Endothelial cell of umbilical vein (primary cell): ENCODE data around the gene NGEF. TPM values are rescaled to one million over a fixed set of nuclear protein-coding genes. Genes with fewer than 3 reads are reported as not detected.

ENCODE experiments used
- BruUV-seq: library from RNA; stranded (reverse); fragments of 400-500 nt; replicated peaks from 2 replicates; lab custom pipeline; 2021; lab: Mats Ljungman, UMichigan
- CTCF ChIA-PET: fragments of 300-600, 350-600 bp; sonication (Branson Sonifier 250); formaldehyde crosslinking; loops from one replicate; lab custom pipeline; 2021; ENCODE audit warnings: antibody characterized with exemption, inconsistent platforms; lab: Charles Lee
- POLR2A ChIA-PET: fragments of 300-600, 350-600 bp; sonication (Branson Sonifier 250); formaldehyde crosslinking; loops from one replicate; lab custom pipeline; 2021; ENCODE audit warnings: antibody characterized with exemption, inconsistent platforms; lab: Charles Lee
- DNase-seq: peaks from one replicate; pipeline ENCODE4 v3.0.0-alpha.2; 2011; ENCODE audit warnings: low read depth, low spot score
- FAIRE-seq: peaks from 2 replicates; lab custom pipeline; 2011; peaks lifted over from hg19 to GRCh38; lab: Jason Lieb, UNC
- H2AFZ ChIP-seq: 2 replicates; pipeline ENCODE4 v1.6.0; 2012; ENCODE audit warnings: low read depth, low read length, control low read depth, inconsistent platforms
- H3K27ac ChIP-seq: 2 replicates; pipeline ENCODE4 v1.5.1; 2011; ENCODE audit warnings: low read depth, mild to moderate bottlenecking, control low read depth, low read length, moderate library complexity; ENCODE audit not compliant: insufficient read depth
- H3K27me3 ChIP-seq, 2 experiments: 2 replicates each; pipeline versions ENCODE4 v1.6.0 to v1.6.1; 2011; ENCODE audit warnings: low read length in 2 of 2, mixed read lengths in 1 of 2; ENCODE audit not compliant: control insufficient read depth in 2 of 2, insufficient read depth in 2 of 2
- H3K36me3 ChIP-seq, 2 experiments: 2 replicates in 1 of 2; 3 replicates in 1 of 2; pipeline ENCODE4 v1.5.1; 2011; ENCODE audit warnings: low read length in 2 of 2, mild to moderate bottlenecking in 1 of 2, moderate library complexity in 1 of 2; ENCODE audit not compliant: control insufficient read depth in 2 of 2, insufficient read depth in 2 of 2; ENCODE audit errors: extremely low read depth in 1 of 2
- H3K4me1 ChIP-seq: 3 replicates; pipeline ENCODE4 v1.5.1; 2011; ENCODE audit warnings: mild to moderate bottlenecking, low read length; ENCODE audit not compliant: control insufficient read depth, insufficient read depth; ENCODE audit errors: extremely low read depth
- H3K4me2 ChIP-seq: 2 replicates; pipeline ENCODE4 v1.6.1; 2011; ENCODE audit warnings: low read length, control low read depth, mixed read lengths; ENCODE audit not compliant: insufficient read depth
- H3K4me3 ChIP-seq, 3 experiments: fragments of 200-600 bp in 1 of 3; sonication (generic), shearing (Covaris generic) in 1 of 3; replicated peaks in 1 of 3; 2 replicates each; pipeline ENCODE4 v1.5.1; 2011 to 2016; ENCODE audit warnings: control low read depth in 3 of 3, low read length in 3 of 3, mild to moderate bottlenecking in 2 of 3, inconsistent platforms in 1 of 3, low read depth in 1 of 3, moderate library complexity in 1 of 3; ENCODE audit not compliant: insufficient read depth in 1 of 3
- H3K79me2 ChIP-seq: 2 replicates; pipeline ENCODE4 v1.6.0; 2012; ENCODE audit warnings: low read length, inconsistent platforms; ENCODE audit not compliant: control insufficient read depth, insufficient read depth
- H3K9ac ChIP-seq: replicated peaks from 2 replicates; pipeline ENCODE3; 2011; ENCODE audit warnings: low read length, control low read depth; ENCODE audit not compliant: insufficient read depth; ENCODE audit errors: extremely low read depth
- H3K9me1 ChIP-seq: replicated peaks from 3 replicates; pipeline ENCODE4 v1.6.0; 2011; ENCODE audit warnings: mild to moderate bottlenecking, low read length; ENCODE audit not compliant: control insufficient read depth, insufficient read depth; ENCODE audit errors: extremely low read depth
- H3K9me3 ChIP-seq: replicated peaks from 2 replicates; pipeline ENCODE4 v1.5.1; 2012; ENCODE audit warnings: low read length, inconsistent platforms; ENCODE audit not compliant: control insufficient read depth, insufficient read depth
- H4K20me1 ChIP-seq: replicated peaks from 2 replicates; pipeline ENCODE3; 2011; ENCODE audit warnings: mild to moderate bottlenecking, low read length; ENCODE audit not compliant: control insufficient read depth, insufficient read depth; ENCODE audit errors: extremely low read depth
- CTCF ChIP-seq, 2 donors: IDR thresholded peaks; 1 replicate in 1 of 2; 2 replicates in 1 of 2; pipeline ENCODE4 v1.5.1; 2011; ENCODE audit warnings: low read length in 2 of 2, mild to moderate bottlenecking in 2 of 2, moderate library complexity in 2 of 2, control low read depth in 1 of 2, inconsistent platforms in 1 of 2, low read depth in 1 of 2; ENCODE audit not compliant: insufficient read depth in 1 of 2; ENCODE audit errors: extremely low read depth in 1 of 2
- EZH2 ChIP-seq: IDR thresholded peaks from 2 replicates; pipeline ENCODE4 v1.6.1; 2012; ENCODE audit warnings: borderline replicate concordance, low read depth, mild to moderate bottlenecking, moderate library complexity, low read length, inconsistent platforms; ENCODE audit not compliant: severe bottlenecking
- GATA2 ChIP-seq: IDR thresholded peaks from 2 replicates; pipeline ENCODE4 v1.7.0; 2011; ENCODE audit warnings: low read depth, mild to moderate bottlenecking, moderate library complexity, mixed read lengths, low read length; ENCODE audit not compliant: insufficient read length, insufficient read depth
- JUN ChIP-seq: IDR thresholded peaks from 2 replicates; pipeline ENCODE4 v1.6.1; 2011; ENCODE audit warnings: borderline replicate concordance, low read depth; ENCODE audit not compliant: insufficient read length, insufficient read depth
- MYC ChIP-seq: IDR thresholded peaks from one replicate; pipeline ENCODE4 v1.6.1; 2011; ENCODE audit warnings: mild to moderate bottlenecking, low read depth, low read length
- POLR2AphosphoS5 ChIP-seq: IDR thresholded peaks from 2 replicates; pipeline ENCODE4 v1.6.1; 2012; ENCODE audit warnings: low read depth, mild to moderate bottlenecking, control low read depth, low read length, moderate library complexity; ENCODE audit not compliant: insufficient read depth
- dilution Hi-C: fragments of 300-500 bp; cut with MboI; formaldehyde crosslinking; loops from one replicate; pipeline ENCODE4 v1.15.0; 2019; ENCODE audit warnings: low sequenced_read_pairs; ENCODE audit not compliant: extremely low pct_ligation_motif_present
- intact Hi-C: fragments of 100-400 bp; cut with micrococcal nuclease; formaldehyde crosslinking; loops from one replicate; pipeline ENCODE4 v1.10.0; 2022
- polyA plus RNA-seq, 4 experiments: library from polyadenylated mRNA; depleted of rRNA in 3 of 4; stranded (reverse) in 3 of 4; unstranded in 1 of 4; fragments of >200 nt; gene quantifications; 2 replicates each; pipeline versions ENCODE4 v1.2.1 to v1.2.3, GENCODE V29; 2011 to 2012; ENCODE audit warnings: missing spikeins in 1 of 4
- total RNA-seq: library from RNA; stranded (reverse); gene quantifications from 2 replicates; pipeline ENCODE4 v1.2.3, GENCODE V29; 2021

Gene NGEF
- total and polyA plus RNA-seq, 2 donors (not counting 3 experiments of a cell fraction or from before 2014, with no cell fraction given) = 0.22 to 0.41 TPM

- Histone ChIP-seq H3K36me3 (no peaks in the 10 kb centered on the region), H3K27me3 (no peaks in the 10 kb centered on the region), H3K9me1 (no peaks in the 10 kb centered on the region), H3K4me3 (no peak overlapping the region), H3K9me3 (no peaks in the 10 kb centered on the region), H3K9ac (no peak overlapping the region), H4K20me1 (no peaks in the 10 kb centered on the region), H3K79me2 (no peaks in the 10 kb centered on the region), H3K4me2 (no peak overlapping the region), H3K27ac (no peak overlapping the region), H3K4me1 (no peaks in the 10 kb centered on the region), H2AFZ (no peak overlapping the region)
- ChIA-PET CTCF (no interaction called here), POLR2A (no interaction called here)
- no peak for FAIRE-seq
- TF ChIP-seq GATA2 (no peak), EZH2 (no peak), MYC (no peak), CTCF (IDR thresholded peaks at IDR 0.05; ENCODE audit: extremely low read depth in 1 of 2, insufficient read depth in 1 of 2, low read depth in 1 of 2, low read length in 2 of 2) (no peak), POLR2AphosphoS5 (no peak), JUN (no peak)
- dilution Hi-C loops = no loop called here
- no peak for DNase-seq
- BruUV-seq = no TSS peak
- intact Hi-C loops = no loop called here
Observed at GRCh38 chr2:232871418-232871834, 141.6 kb downstream of the NGEF start.
